HG02571 (cell line): ENCODE results near the gene DDX47.
"Not testable (repeated sequence)": the region's sequence is repeated elsewhere in the genome, so short reads cannot be mapped to it uniquely, and the experiment has no call there.

Source experiments
- ATAC-seq: cut with Tn5 transposase; IDR thresholded peaks from one replicate; pipeline ENCODE4 v1.9.1; 2021; ENCODE audit warnings: mild to moderate bottlenecking, moderate library complexity; ENCODE audit not compliant: unreplicated experiment

Gene DDX47

DNA sequence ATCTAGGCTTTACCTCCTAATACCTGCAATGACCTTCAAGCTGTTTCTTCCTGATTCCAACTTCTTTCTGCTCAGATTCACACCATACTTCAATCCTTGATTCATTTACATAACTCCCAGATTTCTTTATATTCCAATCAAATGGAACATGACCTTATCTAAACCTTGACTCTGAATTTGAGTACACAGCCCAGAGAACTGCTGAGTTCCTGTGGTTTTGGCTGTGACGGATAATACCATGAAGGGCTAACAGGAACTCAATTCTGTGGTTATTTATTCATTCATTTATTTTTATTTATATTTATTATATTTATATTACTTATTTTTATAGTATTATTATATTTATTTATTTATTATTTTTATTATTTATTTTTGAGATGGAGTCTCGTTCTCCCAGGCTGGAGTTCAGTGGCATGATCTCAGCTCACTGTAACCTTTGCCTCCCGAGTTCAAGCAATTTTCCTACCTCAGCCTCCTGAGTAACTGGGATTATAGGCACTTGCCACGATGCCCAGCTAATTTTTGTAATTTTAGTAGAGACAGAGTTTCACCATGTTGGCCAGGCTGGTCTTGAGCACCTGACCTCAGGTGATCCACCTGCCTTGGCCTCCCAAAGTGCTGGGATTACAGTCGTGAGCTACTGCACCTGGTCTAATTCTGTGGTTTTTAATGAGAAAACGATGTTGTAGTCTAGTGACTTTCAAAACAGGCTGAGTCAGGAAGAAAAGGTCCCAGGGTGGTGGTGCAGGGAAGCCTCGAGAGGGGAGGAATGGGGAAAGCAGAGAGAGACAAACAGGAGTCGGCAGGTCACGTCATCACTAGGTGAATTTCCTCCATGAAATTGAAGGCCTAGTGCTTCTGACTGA lies 16.0 kb upstream of the DDX47 start:
- no peak for ATAC-seq

DNA sequence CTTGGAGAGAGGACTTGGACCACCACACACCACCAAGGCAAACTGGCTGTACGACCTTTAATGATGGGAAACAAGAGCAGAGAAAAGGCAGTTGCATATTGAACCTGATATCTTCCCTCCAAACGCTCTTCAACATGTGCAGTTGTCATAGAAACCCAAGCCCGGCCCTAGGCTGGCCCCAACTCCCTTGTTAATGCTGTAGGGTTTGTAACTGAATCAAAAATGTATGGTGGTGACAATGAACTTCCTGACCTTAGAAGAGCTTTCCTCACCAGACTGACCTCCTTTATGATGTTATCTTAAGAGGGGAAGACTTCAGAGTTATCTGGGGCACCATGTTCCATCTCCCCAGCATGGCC lies 15.4 kb upstream of the DDX47 start:
- no peak for ATAC-seq

DNA sequence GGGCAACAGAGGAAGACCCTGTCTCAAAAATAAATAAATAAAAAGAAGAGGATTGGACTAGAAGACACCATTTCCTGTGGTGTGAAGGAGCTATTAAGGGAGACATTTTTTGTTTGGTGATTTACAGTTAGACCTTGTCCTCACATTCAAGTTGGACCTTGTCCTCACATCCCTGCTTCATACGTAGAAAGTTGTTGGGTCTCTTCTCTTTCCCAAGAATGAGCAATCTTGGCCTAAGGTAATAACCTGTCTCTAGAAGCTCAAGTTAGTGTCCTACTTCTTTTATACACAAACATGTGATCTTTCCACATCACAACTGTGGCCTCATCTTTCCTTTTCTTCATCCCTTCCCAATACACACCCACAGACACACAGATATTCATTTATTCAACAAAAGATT lies 14.7 kb upstream of the DDX47 start:
- ATAC-seq: no peak

DNA sequence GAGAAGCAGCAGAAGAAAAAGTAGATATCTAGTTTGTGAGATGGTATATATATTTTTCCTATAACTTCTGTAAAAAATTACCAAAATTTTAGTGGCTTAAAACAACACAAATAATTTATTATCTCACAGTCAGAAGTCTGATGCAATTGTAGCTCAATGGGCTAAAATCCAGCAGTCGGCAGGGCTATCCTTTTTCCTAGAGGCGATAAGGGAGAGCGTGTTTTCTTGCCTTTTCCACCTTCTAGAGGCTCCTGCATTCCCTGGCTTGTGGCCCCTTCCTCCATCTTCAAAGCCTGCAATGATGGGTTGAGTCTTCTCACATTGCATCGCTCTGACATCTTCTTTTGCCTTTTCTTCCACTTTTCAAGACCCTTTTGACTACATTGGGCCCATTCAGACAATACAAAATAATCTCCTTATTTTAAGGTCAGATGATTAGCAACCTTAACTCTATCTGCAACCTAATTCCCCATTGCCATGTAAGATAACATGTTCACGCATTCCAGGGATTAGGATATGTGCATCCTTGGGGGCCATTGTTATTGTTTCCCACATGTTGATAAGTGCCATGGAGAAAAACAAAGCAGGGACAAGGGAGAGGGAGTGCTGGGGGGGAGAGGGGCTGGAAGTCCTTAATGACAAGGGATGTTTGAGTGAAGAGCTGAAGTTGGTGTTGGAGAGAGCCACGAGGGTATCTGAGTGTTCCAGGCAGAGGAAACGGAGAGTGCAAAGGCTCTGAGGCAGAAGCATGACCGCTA lies 13.8 kb upstream of the DDX47 start:
- ATAC-seq: no peak

DNA sequence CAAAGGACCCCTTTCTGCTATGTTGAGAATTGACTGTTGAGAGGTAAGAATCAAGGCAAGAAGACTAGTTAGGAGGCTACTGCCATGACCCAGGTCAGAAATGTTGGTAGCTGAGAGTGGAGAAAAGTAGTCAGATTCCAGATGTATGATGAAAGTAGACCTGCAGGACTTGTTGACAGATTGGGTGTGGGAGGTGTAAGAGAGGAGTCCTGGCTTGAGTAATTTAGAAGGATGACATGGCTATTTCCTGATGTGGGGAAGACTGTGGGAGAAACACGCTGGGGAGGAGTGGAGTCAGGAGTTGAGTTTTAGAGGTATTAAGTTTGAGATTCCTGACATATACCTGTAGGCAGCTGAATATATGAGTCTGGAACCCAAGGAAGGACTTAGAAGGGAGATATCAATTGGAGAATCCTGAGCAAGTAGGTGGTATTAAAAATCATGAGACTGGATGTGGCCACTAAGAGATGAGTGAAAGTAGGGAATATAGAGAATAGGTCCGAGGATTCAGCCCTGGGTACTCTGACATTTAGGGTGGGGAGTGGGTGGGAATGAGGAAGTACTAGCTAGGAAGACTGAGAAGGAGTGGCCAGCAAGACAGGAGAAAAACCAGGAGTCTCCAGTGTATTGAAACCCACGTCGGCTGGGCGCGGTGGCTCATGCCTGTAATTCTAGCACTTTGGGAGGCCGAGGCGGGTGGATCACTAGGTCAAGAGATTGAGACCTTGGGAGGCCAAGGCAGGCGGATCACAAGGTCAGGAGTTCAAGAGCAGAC lies 12.6 kb upstream of the DDX47 start:
- ATAC-seq: no peak

DNA sequence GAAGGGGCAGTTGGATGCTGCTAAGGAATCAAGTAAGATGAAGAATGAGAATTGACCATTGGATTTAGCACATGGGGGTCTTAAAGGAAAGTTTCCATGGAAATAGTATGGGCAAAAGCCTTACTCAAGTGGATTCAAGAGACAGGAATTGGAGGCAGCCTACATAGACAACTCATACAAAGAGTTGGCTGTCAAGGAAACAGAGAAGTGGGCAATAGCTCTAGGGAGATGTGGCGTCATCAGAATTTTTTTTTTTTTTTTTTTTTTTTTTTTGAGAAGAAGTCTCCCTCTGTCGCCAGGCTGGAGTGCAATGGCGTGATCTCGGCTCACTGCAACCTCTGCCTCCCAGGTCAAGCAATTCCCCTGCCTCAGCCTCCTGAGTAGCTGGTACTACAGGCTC lies 11.5 kb upstream of the DDX47 start:
- ATAC-seq: not testable (repeated sequence)

DNA sequence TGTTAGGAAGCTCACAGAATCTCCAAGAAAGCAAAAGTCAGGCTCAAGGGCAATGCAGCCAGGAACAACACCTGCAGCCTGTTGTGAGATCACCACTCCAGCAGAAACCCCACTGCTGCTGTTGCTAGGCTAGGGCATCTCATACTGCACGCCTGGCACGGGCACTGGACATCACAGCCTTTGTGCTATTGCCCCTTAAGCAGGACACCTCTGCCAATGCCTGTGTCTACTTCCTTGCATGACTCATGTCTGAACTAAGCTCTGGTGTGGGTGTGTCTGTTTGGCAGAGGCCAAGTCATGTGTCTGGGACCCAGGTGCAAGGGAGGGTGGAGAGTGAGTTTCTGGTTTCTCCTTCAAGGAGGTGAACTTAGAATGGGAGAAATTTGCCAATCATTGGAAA lies 10.0 kb upstream of the DDX47 start:
- peak; percentile 93 for ATAC-seq

DNA sequence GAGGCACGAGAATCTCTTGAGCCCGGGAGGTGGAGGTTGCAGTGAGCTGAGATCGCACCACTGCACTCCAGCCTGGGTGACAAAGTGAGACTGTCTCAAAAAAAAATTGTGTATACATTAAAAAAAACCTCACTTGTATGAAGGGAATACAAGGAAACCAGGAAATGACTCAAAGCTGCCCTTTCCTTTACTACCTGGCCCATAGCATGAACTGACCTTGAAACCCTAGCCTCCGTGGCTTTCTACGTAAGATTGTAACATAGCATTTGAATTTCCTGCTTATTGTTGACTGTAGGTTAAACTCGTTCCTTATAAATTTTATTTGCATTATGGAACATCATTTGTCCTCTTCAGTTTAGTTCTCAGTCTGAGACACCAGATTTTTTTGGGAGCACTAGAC lies 9.1 kb upstream of the DDX47 start:
- no peak for ATAC-seq

DNA sequence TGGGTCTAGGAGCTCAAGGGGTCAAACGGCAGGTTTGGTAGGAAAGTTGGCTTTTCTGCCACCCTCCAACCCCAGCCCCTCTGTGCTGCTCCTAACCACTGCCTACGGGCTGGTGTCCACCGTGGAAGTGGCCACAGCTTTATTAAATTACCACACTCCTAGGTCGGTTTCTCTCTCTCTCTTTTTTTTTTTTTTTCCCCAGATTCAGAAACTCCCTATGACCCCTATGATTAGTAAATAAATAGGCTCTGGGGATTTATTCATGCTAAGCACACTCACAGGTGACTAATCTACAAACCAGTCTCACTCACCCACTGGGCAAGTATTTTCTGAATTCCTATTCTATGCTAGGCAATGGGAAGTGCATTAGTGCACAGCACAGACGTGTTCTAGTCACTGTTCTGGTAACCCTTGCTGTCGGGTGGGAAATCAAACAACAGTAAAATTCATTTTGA lies 8.7 kb upstream of the DDX47 start:
- ATAC-seq: no peak

DNA sequence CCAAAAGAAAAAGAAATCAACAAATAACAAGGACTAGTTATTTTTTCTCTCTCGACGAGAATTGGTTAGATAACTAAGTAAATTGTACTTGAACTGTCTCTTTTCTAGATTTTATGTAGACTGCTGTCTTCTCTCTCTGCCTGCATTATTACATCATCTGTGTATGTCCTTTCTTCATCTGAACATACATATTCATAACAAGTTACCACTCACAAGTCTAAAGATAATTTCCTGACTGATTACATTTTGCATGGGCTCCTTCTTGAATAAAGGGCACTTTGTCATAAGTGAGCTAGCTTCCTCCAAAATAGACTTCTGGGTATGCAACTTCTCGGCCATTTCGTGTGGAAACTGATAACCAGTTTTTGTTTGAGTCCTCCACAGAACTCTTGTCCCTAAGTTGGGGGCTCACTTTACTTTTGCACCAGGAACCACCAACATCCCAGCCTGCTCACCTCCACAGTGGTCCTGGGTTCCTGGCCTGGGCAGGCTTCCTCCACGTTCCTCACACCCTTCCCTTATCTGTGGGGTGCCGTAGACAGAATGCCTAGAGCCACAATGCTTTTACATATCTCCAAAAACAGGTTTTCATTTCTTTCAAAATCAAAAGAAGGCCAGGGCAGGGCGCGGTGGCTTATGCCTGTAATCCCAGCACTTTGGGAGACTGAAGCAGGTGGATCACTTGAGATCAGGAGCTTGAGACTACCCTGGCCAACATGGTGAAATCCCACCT lies 6.2 kb upstream of the DDX47 start:
- no peak for ATAC-seq

DNA sequence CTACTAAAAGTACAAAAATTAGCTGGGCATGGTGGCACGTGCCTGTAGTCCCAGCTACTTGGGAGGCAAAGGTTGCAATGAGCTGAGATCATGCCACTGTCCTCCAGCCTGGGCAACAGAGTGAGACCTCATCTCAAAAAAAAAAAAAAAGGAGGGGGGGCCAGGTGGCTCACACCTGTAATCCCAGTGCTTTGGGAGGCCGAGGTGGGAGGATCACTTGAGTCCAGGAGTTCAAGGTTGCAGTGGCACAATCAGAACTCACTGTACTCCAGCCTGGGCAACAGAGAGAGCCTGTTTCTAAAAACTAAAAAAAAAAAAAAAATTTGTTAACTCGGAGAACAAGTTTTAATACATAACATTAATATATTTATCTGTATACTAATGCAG lies 5.6 kb upstream of the DDX47 start:
- ATAC-seq: not testable (repeated sequence)

DNA sequence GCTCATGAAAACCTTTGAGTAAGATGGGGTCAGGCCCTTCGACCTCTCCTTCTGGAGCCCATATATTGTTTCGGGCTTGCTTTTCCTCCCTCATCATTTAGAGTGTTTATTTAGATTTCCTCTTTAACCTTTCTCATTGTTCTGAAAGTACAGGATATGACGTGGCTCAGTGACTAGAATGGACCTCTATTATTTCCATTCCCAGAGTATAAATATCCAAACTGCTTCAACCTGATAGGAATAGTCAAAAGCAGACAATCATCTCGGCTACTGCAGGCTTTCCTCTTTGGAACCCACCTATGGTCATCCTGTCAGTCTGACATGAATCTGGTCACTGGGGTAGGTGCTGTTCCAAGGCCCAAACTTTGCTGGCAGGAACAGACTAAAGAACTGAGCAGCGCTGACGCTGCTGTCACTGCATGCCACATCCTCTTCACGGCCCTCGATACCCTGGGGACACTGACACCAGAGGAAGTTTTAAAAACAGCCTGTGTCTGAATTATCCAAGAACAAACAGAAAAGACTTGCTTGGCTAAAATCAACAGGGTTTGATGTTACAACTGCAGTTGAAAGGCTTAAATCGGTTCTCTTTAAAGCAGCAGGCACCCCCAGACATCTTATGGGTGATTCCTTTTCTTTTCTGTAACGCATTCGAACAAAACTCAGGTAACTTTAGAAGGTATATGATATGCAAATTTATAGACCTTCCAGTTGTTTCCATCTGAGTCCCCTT lies 5.0 kb upstream of the DDX47 start:
- peak; percentile 46 for ATAC-seq

DNA sequence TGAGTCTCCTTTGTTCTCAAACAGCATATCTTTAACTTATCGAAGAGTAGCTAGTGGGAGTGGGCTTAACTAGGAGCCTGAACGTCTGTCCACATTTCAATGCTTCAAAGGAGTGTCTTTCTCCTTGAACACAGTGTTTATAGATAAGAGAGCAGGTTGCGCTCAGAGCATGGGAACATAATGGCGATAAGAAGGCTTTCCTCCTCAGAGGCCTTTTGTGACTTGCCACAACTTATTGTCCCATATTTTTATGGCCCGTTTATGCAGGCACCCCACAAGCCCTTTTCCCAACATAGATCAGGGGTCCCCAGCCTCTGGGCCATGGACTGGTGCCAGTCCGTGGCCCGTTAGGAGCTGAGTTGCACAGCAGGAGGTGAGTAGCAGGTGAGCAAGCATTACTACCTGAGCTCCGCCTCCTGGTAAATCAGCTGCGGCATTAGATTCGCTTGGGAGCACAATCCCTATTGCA lies 2.6 kb upstream of the DDX47 start:
- ATAC-seq: no peak

DNA sequence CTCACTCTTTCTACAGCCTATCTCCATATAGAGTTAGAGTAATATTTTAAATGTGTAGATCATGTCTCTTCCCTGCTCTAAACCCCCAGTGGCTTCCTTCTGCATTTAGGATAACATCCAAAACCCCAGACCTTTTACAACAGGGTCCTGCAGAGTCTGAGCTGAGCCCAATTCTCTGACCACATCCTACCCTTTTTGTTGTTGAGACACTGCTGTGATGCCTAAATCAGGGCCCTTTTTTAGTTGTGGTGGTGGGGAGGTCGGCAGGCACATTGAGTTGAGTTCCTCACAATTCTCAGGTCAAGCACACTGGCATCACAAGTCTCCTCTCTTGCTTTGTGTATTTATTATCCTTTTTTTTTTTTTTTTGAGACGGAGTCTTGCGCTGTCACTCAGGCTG lies 1.8 kb upstream of the DDX47 start:
- ATAC-seq: no peak

DNA sequence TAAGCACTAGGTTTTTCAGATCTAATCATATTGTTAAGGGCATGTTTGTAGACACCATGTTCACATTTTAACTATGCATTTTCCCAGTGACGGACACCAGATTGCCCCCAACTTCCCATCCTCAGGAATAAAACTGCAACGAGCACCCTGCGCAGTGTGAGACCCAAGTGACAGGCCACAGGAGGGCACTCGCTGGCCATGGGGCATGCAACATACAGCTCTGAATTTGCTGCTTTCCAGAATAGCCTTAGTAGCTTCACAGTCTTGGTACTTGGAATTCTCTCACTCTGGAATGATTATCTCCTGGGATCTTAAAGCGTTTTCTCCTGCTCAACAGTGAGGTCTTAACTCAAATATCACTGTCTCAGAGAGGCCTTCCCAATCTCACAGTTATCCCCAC lies 972 bp upstream of the DDX47 start:
- no peak for ATAC-seq

DNA sequence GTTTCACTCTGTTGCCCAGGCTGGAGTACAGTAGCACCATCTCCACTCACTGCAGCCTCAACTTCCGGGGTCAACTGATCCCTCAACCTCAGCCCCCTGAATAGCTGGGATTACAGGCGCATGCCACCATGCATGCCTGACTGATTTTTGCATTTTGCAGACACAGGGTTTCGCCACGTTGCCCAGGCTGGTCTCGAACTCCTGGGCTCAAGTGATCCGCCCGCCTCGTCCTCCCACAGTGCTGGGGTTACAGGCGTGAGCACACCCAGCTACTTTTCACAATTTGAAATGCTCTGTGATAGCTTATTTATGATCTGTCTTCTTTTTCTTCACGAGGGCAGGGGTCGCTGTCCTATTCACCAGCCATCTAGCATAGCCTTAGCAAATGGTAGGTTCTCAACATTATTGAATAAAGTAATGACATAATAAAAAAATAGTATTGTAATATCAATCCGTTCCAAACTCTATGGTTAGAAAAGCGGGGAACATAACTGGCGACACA lies 477 bp upstream of the DDX47 start:
- no peak for ATAC-seq

DNA sequence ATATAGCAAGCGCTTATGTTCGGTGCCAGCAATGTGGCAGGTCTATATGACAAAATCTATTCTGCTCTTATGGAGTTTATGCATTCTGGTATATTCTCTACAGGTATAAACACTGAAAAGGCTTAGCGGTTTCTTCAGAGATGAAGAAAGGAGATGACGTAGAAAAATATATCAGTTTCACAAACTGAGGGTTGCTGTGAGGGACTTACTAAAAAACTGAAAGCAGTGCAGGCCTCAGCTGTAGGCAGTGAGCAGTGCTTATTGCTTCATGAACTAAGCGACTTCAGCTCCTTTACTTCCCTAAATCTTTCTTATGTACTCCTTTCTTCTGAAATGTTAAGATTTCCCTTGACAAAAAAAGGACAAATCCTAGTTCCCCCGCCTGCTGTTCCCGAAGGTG lies 4.5 kb downstream of the DDX47 start:
- ATAC-seq: peak; percentile 50

DNA sequence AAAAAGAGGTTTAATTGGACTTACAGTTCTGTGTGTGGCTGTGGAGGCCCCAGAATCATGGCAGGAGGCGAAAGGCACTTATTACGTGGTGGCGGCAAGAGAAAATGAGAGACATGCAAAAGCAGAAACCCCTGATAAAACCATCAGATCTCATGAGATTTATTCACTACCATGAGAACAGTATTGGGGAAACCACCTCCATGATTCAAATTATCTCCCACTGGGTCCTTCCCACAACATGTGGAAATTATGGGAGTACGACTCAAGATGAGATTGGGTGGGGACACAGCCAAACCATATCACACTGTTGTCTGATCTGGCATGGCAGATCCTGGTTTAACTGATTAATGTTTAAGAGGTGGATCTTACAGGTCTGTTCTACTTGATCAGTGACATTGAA lies 5.6 kb downstream of the DDX47 start:
- no peak for ATAC-seq

DNA sequence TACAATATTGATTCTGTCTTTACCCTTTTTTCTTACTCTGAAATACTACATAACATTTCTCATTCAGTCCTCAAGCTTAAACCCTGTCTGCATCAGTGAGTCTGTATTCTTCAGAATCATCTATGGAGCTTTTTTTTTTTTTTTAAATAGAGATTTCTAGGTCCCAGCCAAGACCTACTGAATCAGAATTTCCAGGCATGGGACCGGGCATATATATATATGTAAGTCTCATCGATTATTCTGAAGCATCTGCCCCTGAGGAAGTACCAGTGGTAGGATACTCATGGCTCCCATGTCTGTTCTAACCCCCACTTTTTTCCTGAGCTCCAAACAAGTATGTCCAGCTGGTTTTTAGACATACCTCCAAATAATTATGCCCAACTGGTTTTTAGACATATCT lies 6.1 kb downstream of the DDX47 start:
- ATAC-seq: no peak

DNA sequence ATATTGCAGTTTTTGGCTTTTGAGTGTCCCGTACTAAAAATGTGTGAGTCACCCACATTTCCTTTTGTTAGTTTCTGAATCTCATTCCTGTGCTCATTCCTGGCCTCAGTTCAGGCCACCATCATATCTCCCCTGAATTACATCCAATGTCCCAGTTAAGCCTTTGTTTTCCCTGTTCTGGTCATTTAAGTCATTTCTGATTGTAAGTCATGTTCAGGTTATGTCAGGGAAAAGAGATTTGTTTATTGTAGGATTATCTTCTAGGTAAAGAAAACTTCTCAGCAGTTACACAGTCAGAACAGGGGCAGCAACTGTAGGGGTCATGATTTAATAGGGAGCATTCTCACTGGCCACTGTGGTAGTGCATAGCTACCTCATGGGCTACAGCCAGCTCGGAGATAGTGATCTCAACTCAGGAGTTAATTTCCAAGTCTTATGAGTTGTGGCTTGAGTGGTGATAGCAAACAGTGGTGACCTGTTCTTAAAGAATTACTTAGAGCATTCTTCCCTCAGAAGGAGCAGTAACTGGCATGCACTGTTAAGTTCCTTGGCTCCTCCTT lies 6.7 kb downstream of the DDX47 start:
- ATAC-seq: no peak
